ENCODE measurements around the gene UTP11. TPM values are rescaled to one million over a fixed set of nuclear protein-coding genes. Genes with fewer than 3 reads are reported as not detected.

Gene UTP11
- polyA plus RNA-seq, 3 donors = 37.1 to 44.5 (median 42.3) TPM

DNA sequence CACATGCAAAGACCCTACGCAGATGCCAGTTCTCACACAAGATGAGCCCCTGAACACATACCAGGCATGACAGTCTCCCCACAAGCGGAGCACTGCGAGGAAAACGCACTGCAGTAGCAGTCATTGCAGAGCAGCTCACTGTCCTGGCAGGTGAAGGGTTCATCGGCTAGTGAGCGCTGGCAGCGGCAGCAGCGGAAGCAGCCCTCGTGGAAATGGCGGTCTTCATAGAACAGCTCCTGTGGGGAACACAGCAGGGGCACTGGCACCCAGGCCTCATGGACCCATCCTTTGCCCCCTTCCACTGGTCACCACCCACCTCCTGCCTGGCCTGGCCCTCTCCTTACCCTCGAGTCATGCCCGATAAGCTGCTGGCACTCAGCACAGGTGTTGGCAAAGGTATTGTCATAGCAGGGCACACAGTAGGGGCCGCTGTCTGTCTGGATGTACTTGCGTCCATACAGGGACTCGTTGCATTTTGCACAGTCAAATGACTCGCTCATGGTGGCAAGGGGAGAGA, 13.6 kb upstream of the UTP11 start:
- no peak for DNase-seq (ENCODE audit: extremely low read depth in 1 of 11, low read depth in 9 of 11, low spot score in 4 of 11)

DNA sequence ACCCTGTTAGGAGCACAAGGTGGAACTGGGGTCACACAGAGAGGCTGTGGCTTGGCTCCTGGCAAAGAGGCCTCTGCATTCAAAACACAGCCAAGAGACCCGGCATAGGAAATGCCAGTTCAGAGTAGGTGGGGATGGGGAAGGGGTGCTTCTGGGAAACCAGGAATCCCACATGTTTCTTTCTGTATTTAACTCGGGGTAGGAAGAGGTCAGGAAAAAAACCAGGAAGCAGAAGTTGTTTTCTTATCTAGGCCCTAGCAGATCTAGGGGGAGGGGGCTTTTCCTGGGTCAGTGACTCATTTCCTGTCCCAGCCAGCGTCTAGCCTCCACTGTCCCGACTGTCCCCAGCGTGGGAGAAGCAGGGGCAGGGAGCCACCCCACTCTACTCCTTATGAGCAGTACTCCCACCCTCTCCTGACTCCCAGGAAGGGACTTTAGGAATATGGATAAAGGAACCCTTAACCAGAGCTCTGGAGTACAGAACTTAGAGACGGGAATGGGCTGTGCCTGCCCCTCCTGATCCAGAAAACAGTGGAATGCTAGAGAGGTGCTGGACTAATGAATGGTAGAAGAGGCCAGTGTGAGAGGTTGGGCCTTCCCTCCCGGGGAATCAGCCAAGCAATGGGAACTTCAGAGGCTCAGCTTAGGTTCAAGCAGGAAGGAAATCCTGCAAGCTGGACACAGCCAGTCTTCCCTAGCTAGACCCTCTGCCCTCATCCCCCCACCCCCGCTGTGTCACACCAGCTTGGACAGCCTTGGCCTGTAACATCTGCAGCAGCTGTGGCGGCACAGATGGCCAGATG, 12.9 kb upstream of the UTP11 start:
- peak in 3 of 11 donors; percentile 72 to 78 (median 77) for DNase-seq (ENCODE audit: extremely low read depth in 1 of 11, low read depth in 9 of 11, low spot score in 4 of 11)

DNA sequence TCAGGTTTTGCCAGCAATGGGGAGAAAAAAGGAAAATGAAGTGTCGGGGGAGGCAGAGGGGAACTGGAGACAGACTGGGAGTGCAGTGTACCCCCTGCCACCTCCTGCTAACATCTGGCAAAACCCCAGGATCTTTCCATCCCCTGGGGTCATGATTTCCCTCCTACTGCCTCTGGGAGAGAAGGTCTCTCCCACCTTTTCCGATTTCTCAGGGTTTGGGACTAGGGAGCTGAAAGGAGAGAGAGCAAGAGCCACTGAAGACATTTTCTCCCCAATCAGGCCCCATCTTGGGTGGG, 12.4 kb upstream of the UTP11 start:
- DNase-seq (ENCODE audit: extremely low read depth in 1 of 11, low read depth in 9 of 11, low spot score in 4 of 11) = no peak

DNA sequence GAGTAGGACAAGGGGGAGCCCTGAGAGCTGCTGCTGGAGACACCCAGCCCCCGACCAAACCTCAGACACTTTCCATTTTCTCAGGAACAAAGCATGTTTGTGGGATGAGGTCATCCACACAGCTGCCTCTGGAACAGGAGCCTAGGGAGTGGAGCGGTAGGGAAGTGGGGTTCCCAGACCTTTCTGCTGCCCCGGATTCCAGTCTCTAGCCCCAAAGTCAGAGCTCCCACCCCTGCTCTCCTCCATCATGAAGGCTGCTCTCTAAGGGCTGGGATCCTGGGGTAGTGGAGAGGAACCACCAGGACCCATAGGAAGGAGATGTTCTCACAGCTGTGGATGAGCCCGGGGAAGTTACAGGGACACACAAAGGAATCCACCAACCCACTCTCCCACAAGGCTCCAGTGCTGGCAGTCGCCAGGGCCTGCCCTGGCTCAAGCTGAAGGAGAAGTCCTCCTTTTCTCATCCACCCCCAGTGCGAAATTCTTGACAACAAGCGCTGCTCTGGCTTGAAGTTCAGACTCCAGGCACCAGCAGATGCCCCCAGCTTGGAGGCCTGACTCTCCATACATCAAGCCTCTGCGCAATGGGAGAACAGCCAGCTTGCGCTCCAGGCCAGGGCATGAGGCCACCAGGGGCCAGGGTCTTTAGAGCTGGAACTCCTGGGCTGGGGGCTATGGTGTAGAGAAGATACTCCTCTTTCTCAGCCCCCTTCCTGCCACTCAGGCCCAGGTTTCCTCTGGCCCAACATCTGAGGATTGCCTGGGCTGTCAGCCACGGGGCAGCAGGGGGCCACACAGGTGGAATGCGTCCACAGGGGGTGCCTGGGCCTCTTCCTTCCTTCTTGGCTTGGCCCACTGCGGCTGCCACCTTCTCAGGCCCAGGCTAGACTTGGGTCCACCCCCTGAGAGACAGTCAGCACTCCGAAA, 11.7 kb upstream of the UTP11 start:
- peak in 1 of 11 donors; percentile 64 for DNase-seq (ENCODE audit: extremely low read depth in 1 of 11, low read depth in 9 of 11, low spot score in 4 of 11)

DNA sequence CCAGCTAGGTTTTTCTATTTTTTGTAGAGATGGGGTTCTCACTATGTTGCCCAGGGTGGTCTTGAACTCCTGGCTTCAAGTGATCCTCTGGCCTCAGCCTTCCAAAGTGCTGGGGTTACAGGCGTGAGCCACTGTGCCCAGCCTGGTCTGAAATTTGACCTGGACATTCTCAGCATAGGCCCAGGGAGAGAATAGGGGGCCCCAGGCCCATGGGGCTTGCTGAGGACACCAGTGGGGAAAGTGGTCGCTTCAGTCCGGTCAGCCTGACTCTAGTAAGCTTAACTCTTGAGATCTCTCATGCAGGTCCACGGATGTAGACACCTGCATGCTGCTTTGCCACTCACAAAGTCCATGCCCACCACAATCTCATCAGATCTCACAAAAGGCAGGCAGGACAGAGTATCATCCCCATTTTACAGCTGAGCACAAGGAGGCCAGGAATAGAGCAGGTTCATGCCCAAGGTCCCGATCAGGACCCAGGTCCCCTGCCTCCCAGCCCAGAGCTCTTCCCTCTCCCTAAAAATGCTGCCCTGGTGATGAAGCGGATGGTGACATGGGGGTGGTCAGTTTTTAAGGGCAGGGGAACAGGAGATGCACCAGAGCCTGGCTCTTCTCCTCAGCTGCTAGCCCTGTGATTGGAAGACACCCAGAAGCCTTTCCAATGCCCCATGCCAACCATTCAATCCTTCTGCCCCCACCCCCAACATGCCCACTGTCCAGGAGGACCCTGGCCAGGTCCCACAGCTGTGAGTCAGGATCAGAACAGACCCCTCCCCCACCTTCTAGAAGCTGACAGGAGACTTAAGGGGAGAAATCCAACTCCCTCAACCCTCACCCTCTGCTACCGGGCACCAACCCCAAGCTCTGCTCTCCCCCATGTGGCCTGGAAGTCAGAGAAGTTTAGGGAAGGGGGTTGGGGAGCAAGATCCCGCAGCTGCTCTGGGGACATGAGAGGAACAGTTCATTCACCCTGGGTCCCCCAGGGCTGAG, 9.0 kb upstream of the UTP11 start:
- DNase-seq (ENCODE audit: extremely low read depth in 1 of 11, low read depth in 9 of 11, low spot score in 4 of 11) = no peak

DNA sequence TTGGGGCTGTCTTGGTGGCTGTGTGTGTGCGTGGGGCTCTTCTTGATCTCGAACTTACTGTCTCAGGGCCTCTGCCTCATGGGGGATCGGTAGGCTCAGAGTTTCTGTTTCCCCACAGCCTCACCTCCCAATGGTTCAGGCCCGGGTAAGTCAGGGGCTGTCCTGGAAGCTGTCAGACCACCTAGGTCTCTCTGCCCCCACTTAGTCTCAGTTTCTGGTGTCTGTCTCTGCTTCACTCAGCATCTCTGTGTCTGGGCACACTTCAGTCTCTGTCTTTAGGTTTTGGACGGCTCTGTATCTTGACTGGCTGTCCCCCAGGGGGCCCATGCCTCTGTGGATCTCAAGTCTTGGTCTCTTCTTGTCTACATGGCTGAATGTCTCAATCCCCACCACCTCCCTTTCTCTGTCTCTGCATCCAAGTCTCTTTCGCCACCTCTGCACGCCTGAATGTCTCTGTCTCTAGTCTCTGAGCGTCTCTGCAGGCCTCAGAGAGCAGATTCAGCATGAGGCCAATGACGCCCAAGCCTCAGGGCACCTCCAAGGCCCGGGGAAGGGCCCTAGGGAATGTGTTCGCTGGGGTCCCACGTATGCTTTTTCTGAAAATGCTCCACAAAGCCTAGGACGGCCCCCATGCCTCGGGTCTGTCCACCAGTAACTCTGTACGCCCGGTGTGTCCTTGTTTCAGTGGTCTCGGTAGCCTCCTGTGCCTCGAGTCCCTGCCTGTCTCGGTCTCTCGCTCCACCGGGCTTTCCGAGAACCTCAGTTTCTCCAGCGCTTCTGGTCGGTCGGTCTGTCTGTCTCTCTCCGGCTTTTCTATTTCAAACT, 8.0 kb upstream of the UTP11 start:
- no peak for DNase-seq (ENCODE audit: extremely low read depth in 1 of 11, low read depth in 9 of 11, low spot score in 4 of 11)

DNA sequence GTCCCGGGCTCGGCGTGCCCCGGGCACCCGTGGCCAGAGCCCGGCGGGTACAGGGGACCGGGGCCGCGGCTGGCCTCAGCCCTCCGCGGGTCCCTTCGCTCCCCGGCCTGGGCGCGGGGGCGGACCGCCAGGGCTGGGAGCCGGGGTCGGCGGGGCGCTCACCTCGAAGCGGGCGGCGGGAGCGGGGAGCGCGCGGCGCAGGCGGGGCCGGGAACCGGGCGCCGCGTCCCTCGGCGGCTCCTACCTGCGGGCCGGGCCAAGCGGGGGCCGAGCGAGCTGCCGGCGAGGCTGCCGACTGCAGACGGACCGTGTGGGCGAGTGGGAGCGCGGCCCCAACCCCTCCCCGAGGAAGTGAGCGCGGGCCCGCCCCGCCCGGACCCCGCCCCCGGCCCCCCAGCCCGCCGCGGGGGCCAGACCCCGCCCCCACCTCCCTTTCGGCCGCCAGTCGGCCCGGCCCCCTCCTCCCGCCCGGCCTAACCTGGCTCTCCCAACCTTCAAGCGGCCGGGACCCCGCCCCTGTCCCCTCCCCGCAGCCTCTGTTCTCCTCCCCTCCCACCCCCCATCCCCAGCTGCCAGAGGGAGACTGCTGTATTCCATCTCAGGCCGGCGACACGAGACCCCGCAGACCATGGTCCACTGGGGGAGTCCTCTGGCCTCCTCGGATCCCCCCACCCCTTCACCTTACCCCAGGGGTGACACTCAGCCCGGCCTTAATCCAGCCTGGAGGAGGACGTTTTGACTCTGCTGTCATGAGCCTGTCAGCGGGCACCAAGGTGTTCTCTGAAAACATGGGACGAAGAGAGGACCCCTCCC, 7.1 kb upstream of the UTP11 start, which contains the start of gene FHL3:
Gene FHL3, minus strand, starts transcription at position 320 of the 813 bp plus-strand sequence. CDS start 6,102 bp downstream, outside the sequence.
- DNase-seq (ENCODE audit: extremely low read depth in 1 of 11, low read depth in 9 of 11, low spot score in 4 of 11) = peak in 1 of 11 donors; percentile 53

DNA sequence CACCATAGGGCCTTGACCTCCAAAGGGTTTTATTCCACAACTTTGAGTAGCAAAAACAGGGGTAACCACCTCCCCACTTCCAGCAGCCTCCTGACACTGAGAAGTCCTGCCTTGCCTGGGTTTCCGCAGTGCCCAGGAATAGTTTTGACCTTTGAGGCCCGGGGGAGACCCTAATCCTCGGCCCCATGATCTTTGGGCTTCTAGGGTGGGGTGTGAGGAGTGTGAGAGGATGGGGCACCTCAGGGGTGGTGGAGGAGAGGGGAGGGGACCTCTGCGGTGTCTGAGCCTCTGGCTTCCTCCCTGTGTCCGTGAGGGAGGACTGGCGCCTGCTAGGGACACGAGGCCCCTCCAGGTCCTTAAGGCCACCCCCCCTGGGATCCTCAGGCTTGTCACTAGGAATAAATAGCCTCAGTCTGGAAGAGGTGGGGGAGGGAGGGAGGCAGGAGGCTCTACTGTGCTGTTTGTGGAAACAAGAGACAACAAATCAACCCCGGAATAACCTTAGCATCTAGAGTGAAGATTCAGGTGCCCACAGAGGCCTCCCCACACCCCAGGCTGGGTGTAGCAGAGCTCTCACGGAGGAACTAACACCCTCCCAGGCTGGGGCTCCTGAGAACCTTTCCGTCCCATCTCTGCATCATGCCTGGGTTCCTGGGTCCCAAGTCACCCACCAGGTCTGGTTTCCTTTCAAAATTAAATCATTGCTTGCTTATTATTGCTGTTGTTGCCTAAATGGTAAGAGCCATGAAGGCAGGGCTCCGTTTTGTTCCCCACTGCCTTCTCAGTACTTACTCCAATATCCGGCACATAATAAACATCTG, 6.3 kb upstream of the UTP11 start:
- DNase-seq (ENCODE audit: extremely low read depth in 1 of 11, low read depth in 9 of 11, low spot score in 4 of 11) = no peak

DNA sequence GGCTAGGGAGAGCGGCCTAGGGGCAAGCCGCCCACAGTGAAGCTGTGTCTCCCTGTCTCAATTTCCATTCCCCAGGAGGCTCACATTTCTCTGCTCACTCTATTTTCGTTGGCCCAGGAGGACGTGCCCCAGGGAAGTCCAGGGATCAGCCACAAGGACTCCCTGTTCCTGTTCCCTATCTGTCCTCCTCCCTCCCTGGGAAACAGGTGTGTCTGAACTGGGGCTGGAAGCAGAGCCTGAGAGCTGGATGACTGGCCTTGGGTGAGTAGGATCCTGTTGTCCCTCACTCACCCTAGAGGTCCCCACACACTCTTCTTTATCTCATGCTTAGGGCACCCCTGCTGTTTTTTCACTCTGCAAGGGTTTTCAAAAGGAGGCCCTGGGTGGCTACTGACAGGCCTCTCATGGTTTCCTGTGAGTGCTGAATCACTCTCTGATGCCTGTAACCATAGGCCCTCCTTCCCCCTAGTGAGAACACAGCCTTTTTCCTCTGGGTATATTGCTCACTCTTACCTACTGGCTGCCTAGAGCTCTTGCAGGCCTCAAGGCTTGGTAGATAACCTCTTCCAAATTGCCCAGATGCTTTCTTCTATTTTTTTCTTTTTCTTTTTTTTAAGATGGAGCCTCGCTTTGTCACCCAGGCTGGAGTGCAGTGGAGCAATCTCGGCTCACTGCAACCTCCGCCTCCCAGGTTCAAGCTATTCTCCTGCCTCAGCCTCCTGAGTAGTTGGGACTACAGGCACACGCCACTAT, 3.3 kb upstream of the UTP11 start:
- DNase-seq (ENCODE audit: extremely low read depth in 1 of 11, low read depth in 9 of 11, low spot score in 4 of 11) = no peak

DNA sequence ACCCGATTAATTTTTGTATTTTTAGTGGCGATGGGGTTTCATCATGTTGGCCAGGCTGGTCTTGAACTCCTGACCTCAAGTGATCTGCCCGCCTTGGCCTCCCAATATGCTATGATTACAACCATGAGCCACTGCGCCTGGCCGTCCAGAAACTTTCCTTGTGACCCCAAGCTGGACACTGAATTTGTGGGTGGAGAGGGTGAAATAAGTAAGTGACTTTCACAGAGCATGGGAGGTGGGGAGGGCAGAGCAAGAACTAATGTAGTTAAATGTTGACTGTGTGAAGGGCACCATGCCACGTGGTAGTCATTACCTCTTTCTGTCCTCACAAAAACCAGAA, 2.7 kb upstream of the UTP11 start:
- DNase-seq (ENCODE audit: extremely low read depth in 1 of 11, low read depth in 9 of 11, low spot score in 4 of 11) = no peak

DNA sequence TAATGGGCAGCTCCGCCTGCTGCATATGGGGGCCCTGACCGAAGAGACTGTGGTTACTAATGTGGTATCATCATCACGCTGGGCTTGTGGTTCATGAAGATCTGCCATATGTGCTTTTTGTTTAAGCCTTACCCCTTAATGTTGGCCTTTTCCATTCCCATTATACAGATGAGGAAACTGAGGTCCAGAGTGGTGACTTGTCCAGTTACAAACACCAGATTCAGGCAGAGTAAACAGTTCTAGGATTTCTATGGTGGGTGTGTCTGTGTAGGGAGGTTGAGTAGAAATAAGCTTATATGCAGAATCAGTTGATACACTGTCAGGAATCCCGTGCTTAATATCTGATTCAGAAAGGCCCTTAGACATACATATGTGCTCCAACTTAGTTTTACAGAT, 691 bp downstream of the UTP11 start:
- no peak for DNase-seq (ENCODE audit: extremely low read depth in 1 of 11, low read depth in 9 of 11, low spot score in 4 of 11)

DNA sequence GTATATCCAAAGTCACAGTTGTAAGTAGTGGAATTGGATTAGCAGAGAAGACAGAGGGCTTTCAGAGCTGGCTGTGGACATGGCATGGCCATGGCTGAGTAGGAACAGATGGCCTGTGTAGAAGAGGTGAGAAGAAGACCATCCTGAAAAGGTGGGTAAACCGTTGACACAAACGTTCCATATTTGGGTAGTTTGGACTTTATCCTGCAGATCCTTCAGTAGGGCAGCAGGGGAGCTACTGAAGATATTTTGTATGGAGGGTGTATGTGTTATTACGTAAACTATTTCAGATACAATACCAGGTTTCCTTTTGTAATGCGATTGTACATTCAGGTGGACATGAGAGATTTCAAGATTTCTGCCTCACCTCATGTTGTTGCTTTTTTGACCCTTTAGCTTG, 1.6 kb downstream of the UTP11 start:
- no peak for DNase-seq (ENCODE audit: extremely low read depth in 1 of 11, low read depth in 9 of 11, low spot score in 4 of 11)

DNA sequence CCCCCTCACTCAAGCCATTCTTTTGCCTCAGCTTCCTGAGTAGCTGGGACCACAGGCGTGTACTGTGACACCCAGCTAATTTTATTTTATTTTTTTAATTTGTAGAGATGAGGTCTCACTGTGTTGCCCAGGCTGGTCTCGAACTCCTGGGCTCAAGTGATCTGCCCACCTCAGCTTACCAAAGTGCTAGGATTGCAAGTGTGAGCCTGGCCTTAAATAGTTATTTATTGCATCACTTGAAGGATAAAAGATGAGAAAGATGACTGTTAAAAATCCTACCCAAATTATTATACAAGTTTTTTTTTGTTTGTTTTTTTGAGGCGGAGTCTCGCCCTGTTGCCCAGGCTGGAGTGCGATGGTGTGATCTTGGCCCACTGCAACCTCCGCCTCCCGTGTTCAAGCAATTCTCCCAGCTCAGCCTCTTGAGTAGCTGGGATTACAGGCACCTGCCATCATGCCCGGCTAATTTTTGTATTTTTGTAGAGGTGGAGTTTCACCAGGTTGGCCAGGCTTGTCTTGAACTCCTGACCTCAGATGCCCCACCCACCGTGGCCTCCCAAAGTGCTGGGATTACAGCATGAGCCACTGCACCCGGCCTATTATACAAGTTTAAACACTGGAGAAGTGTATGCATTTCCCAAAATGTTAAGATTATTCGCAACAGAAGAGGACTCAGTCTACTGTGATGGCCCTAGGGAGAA, 2.3 kb downstream of the UTP11 start:
- DNase-seq (ENCODE audit: extremely low read depth in 1 of 11, low read depth in 9 of 11, low spot score in 4 of 11) = no peak

DNA sequence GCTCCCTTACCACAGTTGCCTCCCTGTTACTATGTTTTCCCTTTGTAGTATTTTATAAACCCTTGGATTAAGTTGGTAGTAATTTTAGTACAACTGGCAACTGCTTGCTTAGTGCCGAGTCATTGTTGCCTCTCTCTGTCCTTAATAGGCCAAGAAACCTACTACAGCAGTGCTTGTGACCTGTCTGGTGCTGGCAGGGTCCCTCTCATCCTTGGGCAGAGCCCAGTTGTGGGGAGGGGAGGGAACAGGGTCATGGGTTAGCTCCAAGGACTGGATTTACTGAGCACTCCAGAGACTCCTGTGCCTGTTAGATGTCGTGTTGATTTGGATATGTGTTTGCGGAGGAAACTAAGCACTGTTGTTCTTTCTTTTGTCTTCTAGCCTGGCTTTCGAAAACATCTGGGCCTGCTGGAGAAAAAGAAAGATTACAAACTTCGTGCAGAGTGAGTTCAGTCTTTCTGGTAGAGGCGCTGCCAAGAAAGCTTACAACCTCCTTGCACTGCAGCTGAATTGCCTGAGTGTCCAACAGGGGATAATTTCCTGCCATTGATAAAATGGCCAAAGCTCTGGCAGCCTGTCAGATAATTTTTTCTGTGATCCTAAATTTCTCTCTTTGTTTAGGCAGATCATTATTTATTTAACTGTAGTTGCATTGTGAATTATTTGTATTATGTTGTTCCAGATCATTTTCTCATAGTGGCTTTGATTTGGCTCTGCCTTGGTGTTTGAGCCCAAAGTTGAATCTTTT, 3.6 kb downstream of the UTP11 start:
- no peak for DNase-seq (ENCODE audit: extremely low read depth in 1 of 11, low read depth in 9 of 11, low spot score in 4 of 11)

Measured in renal cortex interstitium (tissue), 11 donors.